Cardiac muscle cell (in vitro differentiated cells and primary cell): ENCODE results near the gene CASQ2. TPM values are rescaled to one million over a fixed set of nuclear protein-coding genes. Genes with fewer than 3 reads are reported as not detected.

Experiments
- DNase-seq, 2 donors: peaks; one replicate each; pipeline versions ENCODE4 v3.0.0 to v3.0.0-alpha.2; 2010 to 2017; ENCODE audit warnings: low read depth in 1 of 2, low spot score in 1 of 2
- H3K27ac ChIP-seq: fragments of 200-600 bp; sonication (generic); 2 replicates; pipeline ENCODE4 v1.5.1; 2016
- H3K27me3 ChIP-seq: fragments of 200-600 bp; sonication (generic); 2 replicates; pipeline ENCODE4 v1.6.0; 2016; ENCODE audit warnings: control low read depth
- H3K36me3 ChIP-seq: fragments of 200-600 bp; sonication (generic); 2 replicates; pipeline ENCODE4 v1.5.1; 2016; ENCODE audit warnings: control low read depth
- H3K4me1 ChIP-seq: fragments of 200-600 bp; sonication (generic); 2 replicates; pipeline ENCODE4 v1.8.1; 2017; ENCODE audit warnings: low read depth, mild to moderate bottlenecking, mixed run types
- H3K4me3 ChIP-seq: fragments of 200-600 bp; sonication (generic); 2 replicates; pipeline ENCODE4 v1.5.1; 2016; ENCODE audit warnings: mild to moderate bottlenecking
- H3K9me3 ChIP-seq: fragments of 200-600 bp; sonication (generic); 2 replicates; pipeline ENCODE4 v1.5.1; 2017; ENCODE audit warnings: low read depth, mild to moderate bottlenecking, control low read depth
- CTCF ChIP-seq: IDR thresholded peaks from 2 replicates; pipeline ENCODE4 v1.5.1; 2012; ENCODE audit warnings: low read depth, mild to moderate bottlenecking, low read length
- polyA plus RNA-seq: library from polyadenylated mRNA; unstranded; fragments of >200 nt; fragmentation: Nextera tagmentation; extraction: Ambion mirVana; gene quantifications from 2 replicates; pipeline ENCODE4 v1.2.1, GENCODE V29; 2016
- total RNA-seq: library from RNA; depleted of rRNA; stranded (reverse); fragments of >200 nt; gene quantifications from 2 replicates; pipeline ENCODE4 v1.2.3, GENCODE V29; 2016

CASQ2 gene
- total and polyA plus RNA-seq, 2 experiments from 2014 or later = 0.51 to 3.1 TPM

DNA sequence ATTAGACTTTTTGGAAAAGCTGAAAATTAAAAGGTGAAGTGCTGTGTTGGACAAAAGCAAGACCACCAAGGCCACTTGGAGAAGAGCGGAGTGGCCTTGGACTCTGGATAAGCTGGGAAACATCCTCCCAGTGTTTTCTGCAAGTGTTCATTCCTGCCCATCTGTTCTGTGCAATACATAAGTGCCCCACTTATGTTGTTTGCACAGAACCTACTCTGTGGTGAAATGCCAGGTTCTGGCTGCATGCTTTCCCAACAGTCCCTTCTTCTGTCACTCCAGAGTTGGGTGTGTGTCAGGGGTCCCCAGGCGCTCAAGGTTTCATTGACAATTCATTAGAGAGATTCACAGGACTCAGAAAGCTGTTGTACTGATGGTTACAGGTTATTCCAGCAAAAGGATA is 42.1 kb upstream of the CASQ2 start:
- Histone ChIP-seq H3K36me3 (no peaks in the 10 kb centered on the region), H3K27me3 (no peaks in the 10 kb centered on the region), H3K9me3 (no peaks in the 10 kb centered on the region), H3K4me3 (no peak overlapping the region), H3K4me1 (no peaks in the 10 kb centered on the region), H3K27ac (no peak overlapping the region)
- TF ChIP-seq CTCF = no peak
- DNase-seq = no peak

DNA sequence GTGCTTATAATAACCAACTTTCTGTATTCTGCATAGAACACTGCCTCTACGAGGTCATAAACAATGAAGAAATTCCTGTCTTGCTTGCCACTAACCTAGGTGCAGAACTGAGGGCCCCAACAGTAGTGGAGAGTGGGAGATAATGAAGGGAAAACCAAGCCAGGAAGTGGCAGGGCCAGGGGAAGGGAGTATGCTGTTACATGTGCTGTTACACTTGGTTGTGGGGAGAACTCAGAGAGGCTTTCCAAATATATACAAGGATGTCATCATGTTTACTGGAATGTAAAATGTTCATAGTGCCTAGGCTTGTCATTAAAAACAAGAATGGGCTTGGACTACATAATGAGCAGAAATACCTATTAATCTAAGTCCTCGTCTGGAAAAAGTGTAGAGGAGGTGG is 41.3 kb upstream of the CASQ2 start:
- no peak for TF ChIP-seq CTCF

GRCh38 chr1:115809076-115809475 is 40.6 kb upstream of the CASQ2 start:
- DNase-seq = no peak

More for the DNA sequence above, 41.3 kb upstream of the CASQ2 start:
- Histone ChIP-seq H3K4me3 (no peak overlapping the region), H3K9me3 (no peaks in the 10 kb centered on the region), H3K4me1 (no peaks in the 10 kb centered on the region), H3K27me3 (no peaks in the 10 kb centered on the region), H3K27ac (no peak overlapping the region), H3K36me3 (no peaks in the 10 kb centered on the region)
- DNase-seq = peak in 1 of 2 donors; percentile 14

DNA sequence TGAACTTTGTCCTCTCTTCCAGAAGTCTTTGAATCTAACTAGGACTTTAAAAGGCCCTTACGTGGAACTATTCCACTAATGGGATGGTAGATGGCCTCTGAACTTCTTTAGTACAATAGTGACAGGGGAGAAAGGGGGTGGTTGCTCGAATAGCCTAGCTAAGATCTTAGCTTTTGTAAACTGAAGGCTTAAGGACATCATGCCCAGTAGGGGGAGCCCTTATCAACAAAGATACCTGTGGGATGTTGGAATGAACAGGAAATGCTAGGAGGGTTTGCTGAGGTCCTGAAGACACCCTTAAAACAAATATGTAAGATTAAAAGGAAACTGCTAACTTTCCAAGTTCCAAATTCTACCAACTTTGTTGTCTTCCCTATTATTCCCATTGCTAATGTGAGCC is 39.2 kb upstream of the CASQ2 start:
- H3K27me3 ChIP-seq = no peaks in the 10 kb centered on the region
- peak; percentile 87 to 88 for DNase-seq
- no peak overlapping the region for H3K4me3 ChIP-seq
- TF ChIP-seq CTCF = peak; percentile 82
- H3K36me3 ChIP-seq = no peaks in the 10 kb centered on the region
- H3K4me1 ChIP-seq = no peaks in the 10 kb centered on the region
- H3K27ac ChIP-seq = no peak overlapping the region
- H3K9me3 ChIP-seq = no peaks in the 10 kb centered on the region

More at GRCh38 chr1:115809076-115809475, 40.6 kb upstream of the CASQ2 start:
- no peaks in the 10 kb centered on the region for H3K9me3 ChIP-seq
- no peaks in the 10 kb centered on the region for H3K27me3 ChIP-seq
- H3K4me3 ChIP-seq = no peak overlapping the region
- TF ChIP-seq CTCF = no peak
- no peaks in the 10 kb centered on the region for H3K4me1 ChIP-seq
- H3K36me3 ChIP-seq = no peaks in the 10 kb centered on the region
- no peak overlapping the region for H3K27ac ChIP-seq

DNA sequence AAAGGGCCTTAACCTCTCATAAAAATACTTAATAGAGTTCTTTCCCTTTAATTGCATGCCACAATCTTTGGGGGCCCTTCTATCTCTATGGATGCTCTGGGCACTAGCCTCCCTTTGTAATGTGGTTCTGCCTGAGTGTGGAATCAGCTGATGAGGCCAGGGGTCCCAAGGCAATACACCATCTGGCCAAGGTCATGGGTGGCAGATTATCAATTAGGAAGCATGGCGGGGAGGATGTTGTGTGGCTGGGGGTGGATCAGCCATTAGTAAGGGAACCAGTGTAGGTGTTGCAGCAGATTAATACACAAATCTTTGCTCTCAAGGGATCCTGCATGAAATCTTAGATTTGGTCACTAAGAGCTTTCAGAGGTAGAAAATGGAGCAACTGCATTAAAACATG is 37.1 kb upstream of the CASQ2 start:
- Histone ChIP-seq H3K4me1 (no peaks in the 10 kb centered on the region), H3K27ac (no peak overlapping the region)
- DNase-seq = no peak

More for the DNA sequence above, 37.1 kb upstream of the CASQ2 start:
- no peaks in the 10 kb centered on the region for H3K27me3 ChIP-seq
- no peak for TF ChIP-seq CTCF
- H3K4me3 ChIP-seq = no peak overlapping the region
- no peaks in the 10 kb centered on the region for H3K36me3 ChIP-seq
- H3K9me3 ChIP-seq = no peaks in the 10 kb centered on the region
